HEK293 (cell line): ENCODE measurements around the gene ACSM6.
"Not testable (repeated sequence)": the region's sequence is repeated elsewhere in the genome, so short reads cannot be mapped to it uniquely, and the experiment has no call there.

Experiments used
- CTCF ChIP-seq: fragments of 450-650 bp; formaldehyde crosslinking; IDR thresholded peaks from 2 replicates; pipeline ENCODE4 v1.5.1; 2016; ENCODE audit warnings: missing biosample characterization, missing genetic modification characterization
- HOXD13 ChIP-seq: sonication (generic); formaldehyde crosslinking; IDR thresholded peaks from 2 replicates; pipeline ENCODE4 v1.8.0; 2022; ENCODE audit warnings: missing genetic modification reagents, borderline replicate concordance
- SETDB1 ChIP-seq: IDR thresholded peaks from one replicate; pipeline ENCODE4 v1.6.1; 2017; ENCODE audit warnings: mild to moderate bottlenecking, low read length, moderate library complexity, mixed read lengths; ENCODE audit not compliant: insufficient read length
- SP2 ChIP-seq: fragments of 450-650 bp; formaldehyde crosslinking; IDR thresholded peaks from 2 replicates; pipeline ENCODE4 v1.5.1; 2016; ENCODE audit warnings: missing biosample characterization, missing genetic modification characterization
- YY1 ChIP-seq: fragments of 450-650 bp; formaldehyde crosslinking; IDR thresholded peaks from 2 replicates; pipeline ENCODE4 v1.5.1; 2018; ENCODE audit warnings: missing biosample characterization, missing genetic modification characterization
- ZBTB11 ChIP-seq: fragments of 450-650 bp; formaldehyde crosslinking; conservative IDR thresholded peaks from 2 replicates; pipeline ENCODE4 v1.5.1; 2016; ENCODE audit warnings: low read depth, missing biosample characterization, missing genetic modification characterization
- ZNF155 ChIP-seq: fragments of 450-650 bp; formaldehyde crosslinking; IDR thresholded peaks from 2 replicates; pipeline ENCODE4 v1.5.1; 2016; ENCODE audit warnings: missing biosample characterization, missing genetic modification characterization
- ZNF16 ChIP-seq: fragments of 450-650 bp; formaldehyde crosslinking; IDR thresholded peaks from 2 replicates; pipeline ENCODE4 v1.5.1; 2016; ENCODE audit warnings: low read depth, missing biosample characterization, missing genetic modification characterization
- ZNF248 ChIP-seq: fragments of 450-650 bp; formaldehyde crosslinking; IDR thresholded peaks from 2 replicates; pipeline ENCODE4 v1.5.1; 2017; ENCODE audit warnings: missing biosample characterization, missing genetic modification characterization
- ZNF394 ChIP-seq: fragments of 450-650 bp; formaldehyde crosslinking; IDR thresholded peaks from 2 replicates; pipeline ENCODE4 v1.5.1; 2016; ENCODE audit warnings: missing biosample characterization, missing genetic modification characterization, mild to moderate bottlenecking, moderate library complexity, borderline replicate concordance
- ZNF558 ChIP-seq: fragments of 450-650 bp; formaldehyde crosslinking; IDR thresholded peaks from 2 replicates; pipeline ENCODE4 v1.5.1; 2016; ENCODE audit warnings: missing biosample characterization, missing genetic modification characterization

- TF ChIP-seq ZBTB11; ZNF248; HOXD13; ZNF155 (tag by site-specific recombination); SP2 (tag by site-specific recombination); CTCF (tag by site-specific recombination); ZNF558; ZNF394 (tag by site-specific recombination); ZNF16; YY1 (tag by site-specific recombination); SETDB1: not testable (repeated sequence)
Measured at GRCh38 chr10:95202865-95203264, 8.8 kb downstream of the ACSM6 start.
